H1 (cell line): ENCODE measurements around the gene KCNJ12.
"Not testable (repeated sequence)": the region's sequence is repeated elsewhere in the genome, so short reads cannot be mapped to it uniquely, and the experiment has no call there.

Source experiments
- ATF3 ChIP-seq: IDR thresholded peaks from 2 replicates; pipeline ENCODE4 v1.6.1; 2011; ENCODE audit warnings: low read depth, mild to moderate bottlenecking, low read length; ENCODE audit not compliant: insufficient read depth
- CTCF ChIP-seq, 3 experiments: IDR thresholded peaks; 1 replicate in 2 of 3; 2 replicates in 1 of 3; pipeline versions ENCODE4 v1.5.1 to v1.6.1; 2011; ENCODE audit warnings: low read length in 3 of 3, mild to moderate bottlenecking in 3 of 3, inconsistent platforms in 2 of 3, low read depth in 1 of 3, moderate library complexity in 1 of 3; ENCODE audit not compliant: insufficient read depth in 1 of 3; ENCODE audit errors: control extremely low read depth in 1 of 3
- EP300 ChIP-seq, 2 experiments: IDR thresholded peaks; 1 replicate in 1 of 2; 2 replicates in 1 of 2; pipeline ENCODE4 v1.6.1; 2011 to 2012; ENCODE audit warnings: low read depth in 2 of 2, low read length in 2 of 2, mild to moderate bottlenecking in 2 of 2, borderline replicate concordance in 1 of 2, inconsistent platforms in 1 of 2, moderate library complexity in 1 of 2
- GTF2F1 ChIP-seq: IDR thresholded peaks from 2 replicates; pipeline ENCODE4 v1.6.1; 2012; ENCODE audit warnings: low read depth, low read length, improper control_type of control experiment, borderline replicate concordance
- JUN ChIP-seq: IDR thresholded peaks from 2 replicates; pipeline ENCODE4 v1.6.1; 2011; ENCODE audit warnings: low read depth, mild to moderate bottlenecking, improper control_type of control experiment, low read length
- MAFK ChIP-seq: IDR thresholded peaks from 2 replicates; pipeline ENCODE4 v1.6.1; 2012; ENCODE audit warnings: low read depth, mild to moderate bottlenecking, improper control_type of control experiment, low read length
- POLR2A ChIP-seq, 2 experiments: IDR thresholded peaks; 1 replicate in 1 of 2; 2 replicates in 1 of 2; pipeline ENCODE4 v1.6.1; 2011; ENCODE audit warnings: low read depth in 2 of 2, low read length in 2 of 2, mild to moderate bottlenecking in 2 of 2; ENCODE audit errors: control extremely low read depth in 1 of 2
- RAD21 ChIP-seq, 2 experiments: IDR thresholded peaks in 1 of 2; conservative IDR thresholded peaks in 1 of 2; 2 replicates each; pipeline ENCODE4 v1.6.1; 2011; ENCODE audit warnings: low read depth in 2 of 2, low read length in 2 of 2, improper control_type of control experiment in 1 of 2, inconsistent platforms in 1 of 2, mild to moderate bottlenecking in 1 of 2, moderate library complexity in 1 of 2
- SP1 ChIP-seq: IDR thresholded peaks from 2 replicates; pipeline ENCODE4 v1.6.1; 2011; ENCODE audit warnings: low read depth, low read length
- SRF ChIP-seq: IDR thresholded peaks from 2 replicates; pipeline ENCODE4 v1.6.1; 2011; ENCODE audit warnings: mild to moderate bottlenecking, low read depth, low read length, moderate library complexity
- TBP ChIP-seq: IDR thresholded peaks from 2 replicates; pipeline ENCODE4 v1.6.1; 2011; ENCODE audit warnings: low read depth, low read length, improper control_type of control experiment
- YY1 ChIP-seq: IDR thresholded peaks from 2 replicates; pipeline ENCODE4 v1.6.1; 2011; ENCODE audit warnings: low read depth, mild to moderate bottlenecking, low read length
- ZNF274 ChIP-seq: IDR thresholded peaks from 2 replicates; pipeline ENCODE4 v1.7.0; 2012; ENCODE audit warnings: low read length, borderline replicate concordance; ENCODE audit errors: extremely low read depth

GRCh38 chr17:21416471-21416981 is 40.4 kb downstream of the KCNJ12 start:
- TF ChIP-seq TBP; CTCF (IDR thresholded peaks at IDR 0.05; ENCODE audit: control extremely low read depth in 1 of 3, insufficient read depth in 1 of 3, low read depth in 1 of 3, low read length in 3 of 3); SP1; POLR2A (IDR thresholded peaks at IDR 0.05; ENCODE audit: control extremely low read depth in 1 of 2, low read depth in 2 of 2, low read length in 2 of 2); EP300 (IDR thresholded peaks at IDR 0.05; ENCODE audit: borderline replicate concordance in 1 of 2, low read depth in 2 of 2, low read length in 2 of 2); ATF3; RAD21 (IDR thresholded peaks at IDR 0.05 in 1 of 2, conservative IDR thresholded peaks at IDR 0.05 in 1 of 2; ENCODE audit: low read depth in 2 of 2, low read length in 2 of 2); ZNF274; GTF2F1; YY1; JUN; MAFK; SRF: not testable (repeated sequence)
